ENCODE measurements around the gene SH3BP5L. TPM values are rescaled to one million over a fixed set of nuclear protein-coding genes. Genes with fewer than 3 reads are reported as not detected.
A peak's percentile ranks its signal among the peaks of the same experiment; 100 is the strongest.

The SH3BP5L gene
- total and polyA plus RNA-seq, 2 of the 8 experiments (the other 6 are each of a cell fraction or from before 2014, with no cell fraction given) = 20.2 to 28.4 TPM

DNA sequence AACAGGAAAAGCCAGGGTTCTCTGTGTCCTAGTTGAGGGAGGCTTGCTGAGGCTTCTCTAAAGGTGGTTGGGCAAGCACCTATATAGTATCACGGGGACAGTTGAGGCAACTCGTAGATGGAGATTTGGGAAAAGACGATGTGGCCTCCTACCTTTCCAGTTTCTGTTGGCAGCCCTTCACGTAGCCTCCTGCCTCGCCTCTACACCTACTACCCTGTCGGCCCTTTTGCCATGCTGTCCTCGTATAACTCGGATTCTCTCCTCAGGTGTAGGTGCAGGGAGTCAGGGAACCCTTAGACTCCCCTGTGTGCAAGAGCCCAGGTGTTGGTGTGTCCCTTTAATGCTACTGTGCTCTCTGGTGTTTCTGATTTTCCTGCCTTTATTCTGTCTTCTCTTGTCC, 22.9 kb upstream of the SH3BP5L start:
- H3K4ac ChIP-seq (replicated peaks; ENCODE audit: insufficient read length, low read depth, low read length) = no peak overlapping the region
- no peak overlapping the region for H4K5ac ChIP-seq (ENCODE audit: insufficient read length, low read depth, low read length)
- H3K18ac ChIP-seq (ENCODE audit: extremely low read depth, low read length) = no peak overlapping the region
- no peak overlapping the region for H3K4me2 ChIP-seq (ENCODE audit: insufficient read depth in 1 of 2, low read depth in 2 of 2, low read length in 2 of 2)
- no peak overlapping the region for H3K23ac ChIP-seq (ENCODE audit: insufficient read length)
- no peak overlapping the region for H4K8ac ChIP-seq (ENCODE audit: extremely low read depth, insufficient read depth, low read length)
- H3K56ac ChIP-seq (replicated peaks; ENCODE audit: insufficient read length, low read depth, low read length) = no peak overlapping the region
- POLR2A ChIA-PET (ENCODE audit: partially characterized antibody) = interaction anchor here (1.8 to 6.7 kb wide), 2 partner anchors 10 to 12 kb away, joined by 10 to 47 read pairs; partner anchors contain the start of genes ZNF672 and ZNF692
- H2BK20ac ChIP-seq (ENCODE audit: low read length) = no peak overlapping the region
- H2AFZ ChIP-seq (ENCODE audit: low read length) = no peak overlapping the region
- no peak overlapping the region for H2BK5ac ChIP-seq (ENCODE audit: low read depth, low read length)
- TF ChIP-seq POLR2AphosphoS5 (IDR thresholded peaks at IDR 0.05; ENCODE audit: low read depth, low read length) (0 out of 2 replicates have a peak, but pooled peaks have one; percentile 25), SP2 (IDR thresholded peaks at IDR 0.05; ENCODE audit: low read length) (no peak)
- H3K27ac ChIP-seq (ENCODE audit: low read depth, low read length) = no peak overlapping the region
- H2BK12ac ChIP-seq (ENCODE audit: low read depth, low read length) = no peak overlapping the region
- no peak overlapping the region for H4K91ac ChIP-seq (replicated peaks; ENCODE audit: insufficient read length, low read length)
- WGBS, 2 experiments (ENCODE audit: extremely low coverage in 1 of 2, insufficient coverage in 1 of 2, insufficient read length in 1 of 2, insufficient replicate concordance in 2 of 2, low coverage in 1 of 2, low lambda C conversion rate in 2 of 2, missing lambda C conversion rate in 1 of 2) = 92% methylated on average over 8 of the region's 8 CpGs; no CpG with 5 or more reads in 1 of the 2 experiments
- CTCF ChIA-PET (ENCODE audit: partially characterized antibody) = interaction anchor here (1.4 kb wide), 1 partner anchor 10 kb away, joined by 6 read pairs; the partner anchor contains the start of gene ZNF692
- H3K36me3 ChIP-seq (ENCODE audit: control insufficient read depth in 2 of 4, insufficient read depth in 4 of 4, low read length in 3 of 4) = peaks cover 2 to 33% (median 30%) of the 10 kb centered on the region in 4 experiments
- peaks cover 4 to 24% of the 10 kb centered on the region in 2 experiments for H4K20me1 ChIP-seq (replicated peaks in 1 of 2; ENCODE audit: control insufficient read depth in 1 of 2, insufficient read depth in 2 of 2, low read length in 2 of 2)
- 0 out of 2 replicates have a peak, but pooled peaks cover 2% of the 10 kb centered on the region for H3K79me1 ChIP-seq (ENCODE audit: low read depth, low read length)
- no peak overlapping the region for H3K4me3 ChIP-seq (ENCODE audit: extremely low read depth in 1 of 4, insufficient read depth in 2 of 4, low read depth in 3 of 4, low read length in 4 of 4)
- H3K14ac ChIP-seq (ENCODE audit: insufficient read length) = no peak overlapping the region
- H3K27me3 ChIP-seq (replicated peaks in 1 of 4; ENCODE audit: control insufficient read depth in 3 of 4, extremely low read depth in 1 of 4, insufficient read depth in 3 of 4, low read length in 3 of 4) = no peaks in the 10 kb centered on the region
- FAIRE-seq (no peak), DNase-seq (ENCODE audit: low read depth in 1 of 2, low spot score in 2 of 2) (no peak)
- no peak overlapping the region for H3K9ac ChIP-seq (replicated peaks in 1 of 4; ENCODE audit: extremely low read depth in 1 of 4, low read depth in 3 of 4, low read length in 3 of 4)
- H3K79me2 ChIP-seq (ENCODE audit: control insufficient read depth in 1 of 2, insufficient read depth in 2 of 2, low read length in 2 of 2) = no peaks in the 10 kb centered on the region; a peak in 1 of 4 replicates
- H3K23me2 ChIP-seq (ENCODE audit: low read depth, low read length) = no peaks in the 10 kb centered on the region
- no peaks in the 10 kb centered on the region for H3K9me3 ChIP-seq (ENCODE audit: insufficient read depth in 2 of 2, low read depth in 1 of 2, low read length in 1 of 2)
- H2BK120ac ChIP-seq (replicated peaks; ENCODE audit: low read depth, low read length) = no peak overlapping the region
- no peak overlapping the region for H2AK5ac ChIP-seq (ENCODE audit: low read depth, low read length)
- no peak overlapping the region for H2BK15ac ChIP-seq (ENCODE audit: low read length)
- no peaks in the 10 kb centered on the region for H3K4me1 ChIP-seq (replicated peaks in 1 of 4; ENCODE audit: control insufficient read depth in 3 of 4, insufficient read depth in 4 of 4, low read length in 3 of 4)

All from H1 (cell line).